GM12892 (cell line): ENCODE data around the gene TFPT.

Experiments used
- DNase-seq: peaks from one replicate; pipeline ENCODE4 v3.0.0; 2011; ENCODE audit not compliant: insufficient read length
- FAIRE-seq: peaks from 2 replicates; lab custom pipeline; 2011; peaks lifted over from hg19 to GRCh38; lab: Jason Lieb, UNC
- POLR2A ChIP-seq: IDR thresholded peaks from 2 replicates; pipeline ENCODE4 v1.6.1; 2011; ENCODE audit warnings: low read depth, low read length, control low read depth
- POLR2AphosphoS5 ChIP-seq: IDR thresholded peaks from 2 replicates; pipeline ENCODE4 v1.6.1; 2011; ENCODE audit warnings: low read depth, low read length, control low read depth
- TAF1 ChIP-seq: IDR thresholded peaks from 2 replicates; pipeline ENCODE4 v1.6.1; 2011; ENCODE audit warnings: low read depth, mild to moderate bottlenecking, control low read depth, low read length, borderline replicate concordance

TFPT gene

DNA sequence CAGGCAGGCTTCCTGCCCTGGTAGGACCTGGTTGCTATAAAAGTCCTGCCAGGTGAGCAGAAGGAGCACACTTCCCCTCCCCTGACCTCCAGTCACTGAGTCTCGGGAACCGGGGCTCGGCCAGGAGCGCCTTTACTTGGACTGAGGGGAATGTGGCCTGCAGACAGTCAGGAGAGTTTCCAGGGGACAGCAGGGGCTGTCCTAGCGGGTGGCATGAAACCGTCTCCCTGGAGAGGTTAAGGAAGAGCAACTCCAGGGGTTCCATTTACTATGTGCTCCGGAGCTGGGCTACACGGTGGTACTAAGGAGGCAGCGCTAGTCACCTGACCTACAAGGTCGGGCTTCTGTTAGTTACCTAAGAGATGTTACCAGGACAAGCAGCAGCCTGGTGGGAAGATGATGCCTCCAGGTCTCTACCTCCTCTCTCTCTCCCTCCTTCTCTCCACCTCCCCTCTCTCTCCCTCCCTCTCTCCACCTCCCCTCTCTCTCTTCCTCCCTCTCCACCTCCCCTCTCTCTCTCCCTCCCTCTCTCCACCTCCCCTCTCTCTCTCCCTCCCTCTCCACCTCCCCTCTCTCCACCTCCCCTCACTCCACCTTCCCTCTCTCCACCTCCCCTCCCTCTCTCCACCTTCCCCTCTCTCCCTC is 18.0 kb upstream of the TFPT start:
- FAIRE-seq (no peak), DNase-seq (no peak)
- peak; percentile 70; the same call in 1 of the 2 replicates for TF ChIP-seq POLR2AphosphoS5
- TF ChIP-seq POLR2A = 0 out of 2 replicates have a peak, but pooled peaks have one; percentile 45
- no peak for TF ChIP-seq TAF1

DNA sequence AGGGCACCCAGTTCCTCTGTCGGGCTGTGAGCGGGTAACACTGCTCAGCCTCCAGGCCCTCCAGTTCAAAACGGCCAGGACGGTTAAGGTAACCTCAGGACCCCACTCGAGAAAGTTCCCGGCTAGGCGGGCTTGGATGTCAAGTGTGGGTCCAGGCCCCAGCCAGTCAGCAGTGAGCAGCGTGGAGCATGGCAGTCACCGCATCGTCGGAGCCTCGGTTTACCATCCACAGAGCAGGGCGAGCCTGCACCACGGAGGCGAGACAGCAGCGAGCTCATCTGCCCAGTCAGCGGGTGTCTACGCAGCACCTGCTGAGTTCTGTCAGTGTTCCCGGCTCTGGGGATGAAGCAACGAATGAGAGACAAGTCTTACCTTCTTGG is 14.2 kb upstream of the TFPT start:
- FAIRE-seq (no peak), DNase-seq (no peak)
- TF ChIP-seq POLR2AphosphoS5 (no peak), POLR2A (no peak), TAF1 (no peak)

GRCh38 chr19:54128796-54129616 is 13.5 kb upstream of the TFPT start:
- DNase-seq = no peak
- no peak for FAIRE-seq
- no peak for TF ChIP-seq TAF1
- TF ChIP-seq POLR2AphosphoS5 = no peak
- no peak for TF ChIP-seq POLR2A

DNA sequence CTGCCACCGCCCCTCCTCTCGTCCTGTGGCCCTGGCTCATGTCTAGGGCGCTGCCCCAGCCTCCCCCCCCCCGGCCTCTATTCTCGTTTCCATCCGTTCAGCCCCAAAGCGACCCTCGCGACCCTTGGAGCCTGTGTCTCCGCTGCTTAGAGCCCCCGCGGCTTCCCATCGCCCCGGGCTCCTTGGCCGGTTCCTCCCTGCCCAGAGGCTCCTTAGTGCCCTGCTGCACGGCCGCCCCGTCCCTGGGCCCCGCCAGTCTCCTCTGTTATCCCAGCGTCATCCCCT is 12.9 kb upstream of the TFPT start:
- DNase-seq = no peak
- TF ChIP-seq POLR2AphosphoS5 = no peak
- TF ChIP-seq POLR2A = no peak
- TF ChIP-seq TAF1 = no peak
- FAIRE-seq = no peak

- TF ChIP-seq TAF1 (no peak), POLR2A (no peak), POLR2AphosphoS5 (no peak)
Measured at GRCh38 chr19:54127688-54128440, 12.4 kb upstream of the TFPT start.

DNA sequence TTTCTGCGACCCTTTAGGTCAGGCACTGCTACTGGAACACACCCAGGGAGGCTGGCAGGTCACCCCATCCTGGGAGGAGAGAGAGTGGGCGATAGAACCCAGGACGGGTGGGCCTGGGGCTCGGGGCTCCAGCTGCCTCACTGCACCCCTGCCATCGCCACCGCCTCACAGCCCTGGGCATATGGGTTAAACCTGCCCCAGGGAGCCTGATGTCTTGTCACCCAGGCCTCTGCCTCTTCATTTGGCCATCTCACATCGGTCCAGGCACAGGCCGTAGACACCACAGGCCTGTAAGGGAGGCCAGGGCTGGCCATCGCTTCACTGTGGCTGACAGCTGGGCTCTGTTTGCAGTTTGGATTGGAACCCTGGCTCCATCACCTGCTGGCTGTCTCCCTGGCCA is 10.3 kb upstream of the TFPT start:
- DNase-seq (no peak), FAIRE-seq (no peak)
- TF ChIP-seq POLR2AphosphoS5 (no peak), TAF1 (no peak), POLR2A (no peak)

More at GRCh38 chr19:54127688-54128440, 12.4 kb upstream of the TFPT start:
- DNase-seq = no peak
- FAIRE-seq = no peak

GRCh38 chr19:54124393-54124792 is 8.9 kb upstream of the TFPT start:
- TF ChIP-seq POLR2A (no peak), TAF1 (no peak)
- FAIRE-seq (no peak), DNase-seq (no peak)

- DNase-seq (no peak), FAIRE-seq (no peak)
Measured at GRCh38 chr19:54123682-54124081, 8.2 kb upstream of the TFPT start.

GRCh38 chr19:54121259-54121658 is 5.8 kb upstream of the TFPT start:
- TF ChIP-seq POLR2A = no peak

More at GRCh38 chr19:54123682-54124081, 8.2 kb upstream of the TFPT start:
- TF ChIP-seq POLR2AphosphoS5 (no peak), TAF1 (no peak), POLR2A (no peak)

GRCh38 chr19:54114340-54115108 is 933 bp downstream of the TFPT start:
- no peak for DNase-seq
- TF ChIP-seq POLR2A = peak; percentile 33; the same call in 1 of the 2 replicates
- no peak; the same call in 1 of the 2 replicates for TF ChIP-seq POLR2AphosphoS5
- no peak for TF ChIP-seq TAF1
- FAIRE-seq = peak; percentile 92

More at GRCh38 chr19:54121259-54121658, 5.8 kb upstream of the TFPT start:
- DNase-seq (no peak), FAIRE-seq (no peak)

DNA sequence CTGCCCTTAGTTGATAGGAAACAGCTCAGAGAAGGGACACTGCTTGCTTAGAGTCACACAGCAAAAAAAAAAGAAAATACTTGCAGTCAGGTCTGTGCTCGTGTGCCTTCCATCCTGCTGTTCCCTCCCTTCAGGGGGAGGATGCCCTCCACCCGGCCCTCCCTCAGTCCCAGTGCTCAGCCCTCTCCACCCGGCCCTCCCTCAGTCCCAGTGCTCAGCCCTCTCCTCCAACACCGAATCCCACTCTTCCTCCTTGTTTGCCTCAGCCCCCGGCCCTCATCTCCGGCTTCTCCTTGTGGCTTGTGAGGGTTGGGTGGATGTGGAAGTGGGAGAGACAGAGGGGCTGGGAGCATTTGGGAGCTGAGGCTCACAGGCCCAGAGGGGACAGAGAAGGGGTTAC is 5.8 kb downstream of the TFPT start:
- no peak for FAIRE-seq
- no peak for TF ChIP-seq TAF1
- TF ChIP-seq POLR2AphosphoS5 = no peak
- no peak for TF ChIP-seq POLR2A
- no peak for DNase-seq
